Measurements from ENCODE around the gene STAM. TPM values are rescaled to one million over a fixed set of nuclear protein-coding genes. Genes with fewer than 3 reads are reported as not detected.

Gene STAM
- total RNA-seq, 1 donor from 2014 or later: 29.6 TPM

DNA sequence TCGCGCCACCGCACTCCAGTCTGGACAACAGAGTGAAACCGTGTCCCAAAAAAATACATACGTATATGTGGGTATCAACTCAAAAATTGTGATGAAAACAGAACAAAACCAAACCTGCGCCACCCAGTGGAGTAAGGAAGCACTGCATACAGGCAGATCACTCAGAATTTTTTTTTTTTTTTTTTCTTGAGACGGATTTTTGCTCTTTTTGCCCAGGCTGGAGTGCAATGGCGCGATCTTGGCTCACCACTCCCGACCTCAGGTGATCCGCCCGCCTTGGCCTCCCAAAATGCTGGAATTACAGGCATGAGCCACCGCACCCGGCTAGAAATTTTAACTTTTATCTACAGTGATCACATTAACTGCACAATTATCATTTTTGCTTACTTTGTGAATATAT lies 99.0 kb downstream of the STAM start:
- Histone ChIP-seq H3K36me3 (ENCODE audit: control insufficient read depth, insufficient read depth, low read length) (no peaks in the 10 kb centered on the region), H3K27me3 (ENCODE audit: control insufficient read depth, insufficient read depth, low read length) (no peaks in the 10 kb centered on the region), H3K4me3 (ENCODE audit: low read depth, low read length) (no peak overlapping the region)
- DNase-seq (ENCODE audit: low read depth): no peak
- TF ChIP-seq, protein P1, sequence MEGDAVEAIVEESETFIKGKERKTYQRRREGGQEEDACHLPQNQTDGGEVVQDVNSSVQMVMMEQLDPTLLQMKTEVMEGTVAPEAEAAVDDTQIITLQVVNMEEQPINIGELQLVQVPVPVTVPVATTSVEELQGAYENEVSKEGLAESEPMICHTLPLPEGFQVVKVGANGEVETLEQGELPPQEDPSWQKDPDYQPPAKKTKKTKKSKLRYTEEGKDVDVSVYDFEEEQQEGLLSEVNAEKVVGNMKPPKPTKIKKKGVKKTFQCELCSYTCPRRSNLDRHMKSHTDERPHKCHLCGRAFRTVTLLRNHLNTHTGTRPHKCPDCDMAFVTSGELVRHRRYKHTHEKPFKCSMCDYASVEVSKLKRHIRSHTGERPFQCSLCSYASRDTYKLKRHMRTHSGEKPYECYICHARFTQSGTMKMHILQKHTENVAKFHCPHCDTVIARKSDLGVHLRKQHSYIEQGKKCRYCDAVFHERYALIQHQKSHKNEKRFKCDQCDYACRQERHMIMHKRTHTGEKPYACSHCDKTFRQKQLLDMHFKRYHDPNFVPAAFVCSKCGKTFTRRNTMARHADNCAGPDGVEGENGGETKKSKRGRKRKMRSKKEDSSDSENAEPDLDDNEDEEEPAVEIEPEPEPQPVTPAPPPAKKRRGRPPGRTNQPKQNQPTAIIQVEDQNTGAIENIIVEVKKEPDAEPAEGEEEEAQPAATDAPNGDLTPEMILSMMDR (IDR thresholded peaks at IDR 0.05; ENCODE audit: insufficient read depth, low read length, poor library complexity, severe bottlenecking): peak; percentile 83

DNA sequence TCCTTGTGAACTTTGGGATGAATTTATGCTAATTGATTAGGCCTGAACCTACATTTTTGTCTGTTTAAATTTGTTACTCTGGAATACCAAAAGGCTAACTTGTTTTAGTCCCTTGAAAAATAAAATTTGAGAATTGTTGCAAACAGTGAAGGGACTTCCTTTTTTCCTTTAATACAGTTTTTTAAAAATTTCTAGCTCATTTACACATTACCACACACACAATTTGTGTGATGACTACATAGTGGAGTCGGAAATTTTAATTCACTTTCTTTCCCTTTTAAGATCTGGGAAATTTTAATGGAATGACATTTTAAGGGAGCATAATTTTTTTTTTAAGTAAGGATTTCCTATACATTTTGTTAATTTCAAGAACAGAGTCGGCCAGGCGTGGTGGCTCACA lies 99.5 kb downstream of the STAM start:
- DNase-seq (ENCODE audit: low read depth): no peak
- H3K27me3 ChIP-seq (ENCODE audit: control insufficient read depth, insufficient read depth, low read length): no peaks in the 10 kb centered on the region
- H3K4me3 ChIP-seq (ENCODE audit: low read depth, low read length): no peak overlapping the region
- TF ChIP-seq, protein P1 (IDR thresholded peaks at IDR 0.05; ENCODE audit: insufficient read depth, low read length, poor library complexity, severe bottlenecking): no peak
- H3K36me3 ChIP-seq (ENCODE audit: control insufficient read depth, insufficient read depth, low read length): no peaks in the 10 kb centered on the region

DNA sequence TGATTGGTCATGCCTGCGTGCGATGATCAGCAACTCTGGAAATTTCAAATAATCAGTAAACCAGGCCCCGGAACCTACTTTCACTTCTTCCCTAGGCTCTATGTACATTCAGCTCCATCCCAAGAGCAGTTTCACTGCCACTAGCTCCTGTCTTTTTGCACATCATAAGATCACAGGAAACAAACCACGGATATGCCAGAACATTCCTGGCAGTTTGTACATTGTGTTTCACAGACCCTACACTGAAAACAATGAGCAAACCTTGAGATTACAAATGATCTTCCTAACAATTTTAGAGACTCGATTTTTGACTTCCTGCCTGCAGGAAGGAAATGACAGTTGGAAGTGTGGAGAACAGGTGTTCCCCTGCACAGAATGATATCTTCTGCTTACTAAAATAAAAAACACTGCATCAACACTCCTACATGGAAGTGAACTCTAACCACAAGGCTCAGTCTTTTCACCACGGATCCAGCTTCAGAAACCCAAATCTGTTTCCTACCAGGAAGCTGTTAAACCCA lies 100.5 kb downstream of the STAM start:
- Histone ChIP-seq H3K36me3 (ENCODE audit: control insufficient read depth, insufficient read depth, low read length) (no peaks in the 10 kb centered on the region), H3K27me3 (ENCODE audit: control insufficient read depth, insufficient read depth, low read length) (no peaks in the 10 kb centered on the region), H3K4me3 (ENCODE audit: low read depth, low read length) (no peak overlapping the region)
- no peak for DNase-seq (ENCODE audit: low read depth)
- TF ChIP-seq, protein P1 (IDR thresholded peaks at IDR 0.05; ENCODE audit: insufficient read depth, low read length, poor library complexity, severe bottlenecking): no peak

DNA sequence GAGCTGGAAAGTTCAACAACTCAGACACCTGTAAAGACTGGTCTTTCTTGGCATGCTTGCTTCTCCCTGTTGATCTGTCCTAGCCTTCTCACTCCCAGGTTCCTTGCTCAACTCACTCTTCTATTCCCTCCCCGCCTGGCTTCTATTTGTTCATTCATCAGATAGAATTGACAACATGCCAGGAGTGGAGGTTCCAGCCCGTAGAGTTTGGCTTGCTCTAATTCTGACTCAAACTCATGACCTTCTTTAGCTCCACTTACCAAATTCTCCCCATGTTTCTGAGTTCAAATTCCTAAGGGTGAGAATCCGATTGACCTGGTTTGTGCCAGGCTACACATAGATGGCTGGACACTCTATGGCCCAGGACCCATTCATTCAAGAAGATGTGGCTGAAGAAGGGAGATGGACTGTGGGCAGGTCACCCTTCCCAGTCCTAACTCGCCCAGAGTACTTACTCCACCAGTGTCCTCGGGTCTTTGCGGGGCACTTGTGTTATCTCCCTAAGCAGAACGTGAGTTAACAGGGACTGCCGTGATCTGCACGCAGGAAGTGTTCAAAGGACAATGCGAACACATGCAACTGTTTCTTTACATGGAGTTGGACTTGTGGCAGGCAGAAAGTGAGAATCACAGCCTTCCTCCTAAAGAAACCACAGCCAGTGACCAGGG lies 104.1 kb downstream of the STAM start:
- no peak for DNase-seq (ENCODE audit: low read depth)
- Histone ChIP-seq H3K27me3 (ENCODE audit: control insufficient read depth, insufficient read depth, low read length) (no peaks in the 10 kb centered on the region), H3K4me3 (ENCODE audit: low read depth, low read length) (no peak overlapping the region), H3K36me3 (ENCODE audit: control insufficient read depth, insufficient read depth, low read length) (no peaks in the 10 kb centered on the region)
- TF ChIP-seq, protein P1 (IDR thresholded peaks at IDR 0.05; ENCODE audit: insufficient read depth, low read length, poor library complexity, severe bottlenecking): no peak

DNA sequence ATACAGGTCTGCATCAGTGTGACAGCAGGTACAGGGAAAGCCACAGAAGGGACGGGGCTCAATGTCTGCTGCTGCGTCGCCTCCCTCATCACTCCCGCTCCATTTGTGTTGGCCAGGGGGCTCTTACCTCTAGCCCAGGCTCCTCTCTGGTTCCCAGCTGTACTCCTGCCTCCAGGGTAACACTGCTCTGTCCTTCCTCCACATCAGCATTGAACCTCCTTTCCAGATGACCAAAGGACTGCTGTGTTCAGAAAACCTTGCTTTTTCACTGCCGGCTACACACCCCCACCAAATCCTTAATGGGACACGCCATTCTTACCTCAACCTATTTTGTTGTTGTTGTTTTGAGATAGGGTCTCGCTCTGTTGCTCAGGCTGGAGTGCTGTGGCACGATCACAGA lies 105.9 kb downstream of the STAM start:
- Histone ChIP-seq H3K4me3 (ENCODE audit: low read depth, low read length) (no peak overlapping the region), H3K36me3 (ENCODE audit: control insufficient read depth, insufficient read depth, low read length) (no peaks in the 10 kb centered on the region), H3K27me3 (ENCODE audit: control insufficient read depth, insufficient read depth, low read length) (no peaks in the 10 kb centered on the region)
- TF ChIP-seq, protein P1 (IDR thresholded peaks at IDR 0.05; ENCODE audit: insufficient read depth, low read length, poor library complexity, severe bottlenecking): no peak
- no peak for DNase-seq (ENCODE audit: low read depth)
